HK-2 (cell line): ENCODE results near the gene BCKDHB.

Experiments used
- DNase-seq: peaks from one replicate; pipeline ENCODE4 v3.0.0-alpha.2; 2018; ENCODE audit not compliant: unreplicated experiment

BCKDHB gene

DNA sequence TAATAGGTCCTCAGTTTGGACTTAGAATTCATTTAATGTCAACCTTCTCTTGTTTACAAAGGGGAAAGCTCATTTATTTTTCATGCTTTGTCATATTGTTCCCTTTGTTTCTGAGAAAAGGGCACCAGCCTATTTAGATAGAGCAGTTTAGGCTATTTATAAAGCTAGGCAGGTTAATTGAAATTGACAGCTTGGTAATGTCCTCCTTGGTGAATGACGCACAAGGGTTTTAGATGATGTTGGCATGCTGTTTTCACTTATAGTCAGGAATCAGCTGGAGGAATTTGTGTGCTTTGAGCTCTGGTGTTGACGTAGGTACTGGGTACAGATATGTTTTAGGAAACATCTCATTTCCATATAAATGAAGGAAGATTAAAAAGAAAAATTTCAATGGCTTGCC lies 45.2 kb downstream of the BCKDHB start:
- DNase-seq, result no peak

GRCh38 chr6:80154160-80154559 lies 47.7 kb downstream of the BCKDHB start:
- DNase-seq, result no peak

- DNase-seq, result no peak
Measured at GRCh38 chr6:80156221-80156620, 49.8 kb downstream of the BCKDHB start.

DNA sequence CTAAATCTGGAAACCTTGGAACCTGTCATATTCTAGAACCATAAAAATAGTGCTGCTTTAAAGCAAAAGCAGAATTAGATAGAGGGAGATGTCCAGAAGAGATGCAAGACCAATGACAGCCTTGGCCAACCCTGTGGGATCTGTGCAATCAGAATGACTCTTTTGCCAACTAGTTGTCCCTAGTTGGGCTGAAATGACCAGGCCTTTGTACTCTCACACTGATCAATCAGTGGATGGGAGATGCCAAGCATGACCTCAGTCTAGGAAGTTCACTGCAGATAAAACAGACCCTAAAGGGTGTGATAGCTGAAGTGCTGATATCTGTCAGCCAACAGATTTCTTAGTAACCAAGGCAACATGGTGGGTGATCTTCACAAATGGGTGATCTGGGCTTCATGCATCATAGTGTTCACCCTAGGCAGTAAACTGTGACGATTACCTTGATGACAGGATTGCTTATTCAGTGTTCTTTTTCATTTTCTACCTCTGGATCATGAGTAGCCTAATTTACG lies 52.1 kb downstream of the BCKDHB start:
- DNase-seq, result no peak

DNA sequence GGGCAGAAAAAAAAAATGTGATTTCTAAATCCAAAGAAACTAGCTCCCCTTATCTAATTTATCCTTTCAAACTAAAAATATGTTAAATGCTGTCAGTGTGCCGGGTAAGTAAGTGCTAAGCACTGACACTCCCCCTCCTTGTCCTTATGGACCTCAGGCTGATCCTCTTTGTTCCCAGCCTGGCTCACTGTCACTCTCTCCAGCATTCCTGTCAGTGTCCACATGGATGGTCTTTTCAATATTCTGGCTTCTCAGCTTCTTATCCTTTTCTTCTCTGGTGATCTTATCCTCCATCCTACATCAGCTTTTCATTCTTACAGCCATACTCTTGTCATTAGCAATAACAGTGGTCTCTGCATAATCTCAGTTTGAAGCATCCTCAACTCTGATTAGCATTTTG lies 55.0 kb downstream of the BCKDHB start:
- DNase-seq, result no peak

DNA sequence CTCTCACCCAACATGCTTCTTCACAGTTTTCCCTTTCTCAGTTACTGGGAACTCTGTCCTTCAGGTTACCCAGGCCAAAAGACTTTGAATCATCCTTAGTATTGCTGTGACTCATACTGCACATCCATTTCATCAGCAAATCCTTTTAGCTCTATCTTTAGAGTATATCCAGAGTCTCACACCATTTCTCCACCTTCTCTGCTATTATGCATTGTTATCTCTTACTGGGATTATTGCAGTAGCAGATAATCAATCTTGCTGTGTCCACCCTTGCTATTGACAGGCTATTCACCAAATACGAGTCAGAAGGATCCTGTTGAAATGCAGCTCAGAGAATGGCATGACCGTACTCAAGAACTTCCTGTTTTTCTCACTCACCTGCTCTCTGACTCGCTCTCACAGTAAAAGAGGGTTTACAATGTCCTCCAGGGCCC lies 57.3 kb downstream of the BCKDHB start:
- peak; percentile 24 for DNase-seq

DNA sequence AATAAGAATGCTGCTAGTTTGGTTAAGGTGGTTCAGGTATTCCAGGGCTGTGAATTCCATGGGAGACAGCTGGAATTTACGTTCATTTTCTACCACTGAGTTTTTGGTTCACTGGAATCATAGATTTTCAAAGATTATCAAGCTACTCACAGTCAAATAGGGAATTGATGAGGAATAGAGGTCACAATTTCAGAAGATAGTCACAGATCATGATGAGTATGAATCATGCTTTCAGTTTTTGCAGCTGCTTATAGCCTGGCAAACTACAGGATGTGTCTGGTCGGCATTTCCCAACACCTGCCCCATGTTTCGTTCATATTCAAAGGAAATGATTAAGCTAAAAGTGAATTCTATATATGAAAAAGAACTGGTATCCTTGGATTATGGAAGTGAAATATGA lies 58.7 kb downstream of the BCKDHB start:
- DNase-seq, result no peak

- DNase-seq, result no peak
Measured at GRCh38 chr6:80165819-80166218, 59.3 kb downstream of the BCKDHB start.

- DNase-seq, result no peak
Measured at GRCh38 chr6:80170433-80170832, 64.0 kb downstream of the BCKDHB start.

DNA sequence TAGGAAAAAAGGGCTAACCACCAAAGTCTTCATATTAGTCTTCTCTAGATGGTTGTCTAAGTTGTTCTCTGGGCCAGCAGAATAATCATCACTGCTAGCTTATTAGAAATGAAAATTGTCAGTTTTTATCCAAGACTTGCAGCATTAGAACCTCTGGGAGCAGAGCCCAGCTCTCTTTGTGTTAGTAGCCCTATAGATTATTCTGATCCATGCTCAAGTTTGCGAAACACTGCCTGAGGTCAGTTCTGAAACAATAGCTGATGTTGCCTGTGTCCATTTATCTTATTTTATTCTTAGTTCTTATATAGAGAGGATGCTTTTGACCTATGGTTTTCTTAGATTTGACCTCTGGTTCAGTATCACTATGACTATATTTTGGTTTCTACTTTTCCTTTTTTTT lies 66.9 kb downstream of the BCKDHB start:
- no peak for DNase-seq

GRCh38 chr6:80174900-80175572 lies 68.6 kb downstream of the BCKDHB start:
- DNase-seq, result no peak

- DNase-seq, result no peak
Measured at GRCh38 chr6:80179695-80180094, 73.2 kb downstream of the BCKDHB start.

- DNase-seq, result peak; percentile 29
Measured at GRCh38 chr6:80181352-80182081, 75.0 kb downstream of the BCKDHB start.

DNA sequence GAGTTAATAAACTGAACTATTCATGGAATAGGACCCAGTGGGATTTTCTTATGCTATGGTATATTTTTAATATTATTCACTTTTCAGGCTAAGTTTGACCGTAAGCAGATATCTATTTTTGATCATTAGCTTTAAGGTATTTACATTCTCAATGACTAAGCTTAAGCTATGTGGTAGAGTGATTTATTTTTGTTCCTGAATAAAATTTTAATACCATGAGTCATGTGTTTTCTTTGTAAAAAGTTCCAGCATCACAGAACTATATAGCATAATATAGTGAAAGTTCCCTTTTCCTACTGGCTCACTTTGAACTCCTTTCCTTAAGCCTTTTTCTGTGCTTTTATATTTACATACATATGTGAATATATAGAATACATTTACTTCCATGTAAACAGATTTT lies 75.8 kb downstream of the BCKDHB start:
- DNase-seq, result no peak

DNA sequence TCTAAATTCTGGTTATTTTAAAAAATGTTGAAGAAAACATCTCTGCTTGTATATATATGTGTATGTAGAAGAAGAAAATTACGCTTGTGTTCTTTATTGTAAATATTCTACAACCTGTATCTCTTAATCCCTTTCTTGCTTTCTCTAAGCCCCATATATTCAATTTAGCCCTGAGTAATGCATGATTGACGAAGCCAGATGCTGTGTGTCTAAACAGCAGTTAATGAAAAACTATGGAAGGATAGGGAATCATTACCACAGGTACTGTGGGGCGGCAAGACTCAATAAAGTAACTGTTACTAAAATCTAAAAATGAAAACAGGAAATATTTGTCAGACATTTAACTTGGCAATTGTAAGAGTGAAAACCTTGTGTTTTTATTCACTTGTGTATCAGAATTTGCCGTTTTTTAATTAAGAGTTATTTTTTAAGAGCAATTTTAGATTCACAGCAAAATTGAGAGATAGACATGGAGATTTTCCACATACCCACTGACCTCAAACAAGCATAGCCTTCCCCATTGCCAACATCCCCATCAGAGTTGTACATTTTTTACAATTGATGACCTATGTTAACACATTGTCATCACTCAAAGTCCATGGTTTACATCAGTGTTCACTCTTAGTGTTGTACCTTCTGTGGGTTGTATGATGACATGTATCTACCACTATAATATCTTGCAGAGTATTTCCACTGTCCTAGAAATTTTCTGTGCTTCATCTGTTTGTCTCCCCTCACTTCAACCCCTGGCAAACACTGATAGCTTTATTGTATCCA lies 76.7 kb downstream of the BCKDHB start:
- no peak for DNase-seq

- DNase-seq, result no peak
Measured at GRCh38 chr6:80185492-80185891, 79.0 kb downstream of the BCKDHB start.

GRCh38 chr6:80186082-80186481 lies 79.6 kb downstream of the BCKDHB start:
- no peak for DNase-seq

DNA sequence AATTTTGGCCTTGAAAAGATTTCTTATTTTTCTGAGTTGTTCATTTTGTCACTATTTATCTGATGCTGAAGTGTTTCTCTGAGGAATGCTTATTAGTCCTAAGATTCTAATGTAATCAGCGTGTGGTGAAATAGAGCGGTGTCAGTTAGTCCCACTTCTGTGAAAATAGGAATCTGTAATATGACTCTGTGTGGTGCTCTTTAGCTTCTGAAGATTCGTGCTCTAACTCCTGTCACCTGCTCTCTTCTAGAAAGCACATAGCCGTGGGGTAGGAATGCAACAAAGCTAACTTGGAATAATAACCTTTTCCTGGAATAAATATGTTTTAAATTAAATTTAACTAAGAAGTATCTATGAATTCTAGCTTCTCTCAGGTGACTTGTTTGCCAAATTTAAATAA lies 90.4 kb downstream of the BCKDHB start:
- DNase-seq, result no peak

- DNase-seq, result peak; percentile 18
Measured at GRCh38 chr6:80197474-80197873, 91.0 kb downstream of the BCKDHB start.

- no peak for DNase-seq
Measured at GRCh38 chr6:80197986-80198385, 91.5 kb downstream of the BCKDHB start.

DNA sequence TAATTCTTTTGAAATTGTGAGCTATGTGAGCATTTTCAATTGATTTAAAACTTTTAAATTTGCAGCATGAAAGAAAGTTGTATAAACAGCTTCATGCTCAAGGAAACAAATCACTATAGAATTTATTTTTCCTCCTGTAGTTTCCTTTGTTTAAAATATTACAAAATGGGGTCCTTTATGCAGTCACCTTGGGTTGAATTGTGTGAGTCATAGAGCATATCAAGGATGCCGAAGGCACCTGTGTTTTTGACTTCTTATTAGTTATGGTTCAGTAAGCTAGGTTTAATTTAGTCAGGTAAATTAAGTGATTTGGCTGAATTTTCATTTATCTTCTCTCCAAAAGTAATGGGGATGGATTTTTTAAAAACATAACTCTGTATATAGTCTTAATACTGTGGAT lies 96.8 kb downstream of the BCKDHB start:
- DNase-seq, result no peak

- DNase-seq, result no peak
Measured at GRCh38 chr6:80205404-80205803, 98.9 kb downstream of the BCKDHB start.

DNA sequence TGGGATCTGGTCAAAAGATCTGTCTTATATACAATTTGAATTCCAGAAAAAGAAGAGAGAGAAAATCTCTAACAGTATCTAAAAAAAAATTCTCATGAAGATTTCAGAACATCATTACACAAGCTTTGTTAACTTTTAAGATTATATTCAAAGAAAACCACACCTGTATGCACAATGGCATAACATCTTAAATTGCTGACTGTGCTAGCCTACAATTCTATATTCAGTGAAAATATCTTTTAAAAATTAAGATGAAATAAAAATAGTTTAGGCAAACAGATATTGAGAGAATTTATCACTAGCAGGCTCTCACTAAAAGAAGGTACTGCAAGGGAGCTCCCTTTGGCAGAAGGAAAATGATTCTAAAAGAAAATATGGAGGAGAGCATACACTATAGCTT lies 100.3 kb downstream of the BCKDHB start:
- DNase-seq, result no peak
